Adrenal gland (tissue), 12 donors: ENCODE results near the gene SPRR1B. TPM values are rescaled to one million over a fixed set of nuclear protein-coding genes. Genes with fewer than 3 reads are reported as not detected.

Experiments used
- DNase-seq, 7 donors: peaks; one replicate each; pipeline ENCODE4 v3.0.0-alpha.2; 2019 to 2020
- H3K27ac ChIP-seq, 5 donors: fragments of 200-600 bp; sonication (generic) in 4 of 5; 1 replicate in 3 of 5; 2 replicates in 2 of 5; pipeline versions ENCODE4 v1.5.1 to v1.8.0; 2016 to 2020; ENCODE audit warnings: mild to moderate bottlenecking in 1 of 5
- H3K27me3 ChIP-seq: fragments of 200-600 bp; 2 replicates; pipeline ENCODE4 v1.8.0; 2021
- H3K36me3 ChIP-seq, 2 donors: fragments of 200-600 bp; replicated peaks in 1 of 2; 1 replicate in 1 of 2; 2 replicates in 1 of 2; pipeline versions ENCODE4 v1.5.1 to v1.8.0; 2018 to 2022
- H3K4me1 ChIP-seq, 2 donors: fragments of 200-600 bp; replicated peaks in 1 of 2; 1 replicate in 1 of 2; 2 replicates in 1 of 2; pipeline versions ENCODE4 v1.5.1 to v1.8.0; 2018 to 2021
- H3K4me3 ChIP-seq, 4 donors: fragments of 200-600 bp; sonication (generic) in 3 of 4; one replicate each; pipeline ENCODE4 v1.5.1; 2016 to 2018
- H3K9me3 ChIP-seq, 3 donors: fragments of 200-600 bp; sonication (generic) in 1 of 3; replicated peaks in 1 of 3; 1 replicate in 2 of 3; 2 replicates in 1 of 3; pipeline versions ENCODE4 v1.5.1 to v1.8.0; 2016 to 2021
- POLR2A ChIP-seq, 2 donors: fragments of 450-650 bp; IDR thresholded peaks; one replicate each; pipeline ENCODE4 v1.6.1; 2017; ENCODE audit warnings: antibody characterized with exemption in 2 of 2, mild to moderate bottlenecking in 2 of 2, moderate library complexity in 1 of 2
- WGBS, 4 donors: extraction: QIAGEN DNeasy Blood & Tissue Kit in 2 of 4; methylation state at CpG; one replicate each; pipeline versions ENCODE4 v1.1.5 to v1.1.7; 2013 to 2017; 5-methylcytosine and 5-hydroxymethylcytosine counted together
- intact Hi-C, 2 donors: fragments of 100-400 bp; cut with DNase I; formaldehyde crosslinking; loops; one replicate each; pipeline versions ENCODE4 v1.14.1 to v1.15.0; 2022 to 2023
- polyA plus RNA-seq, 3 donors: library from polyadenylated mRNA; stranded (reverse); fragments of 200-250 nt in 2 of 3; fragments of 350-450 nt in 1 of 3; fragmentation: Illumina TruSeq in 1 of 3; extraction: RNeasy Lipid Tissue Mini Kit (QIAGEN cat#74804) in 1 of 3; gene quantifications; one replicate each; pipeline ENCODE4 v1.2.3, GENCODE V29; 2013 to 2014
- small RNA-seq, 2 donors: library from RNA; depleted of rRNA; stranded (forward); fragments of <200 nt; gene quantifications; one replicate each; pipeline ENCODE3, GENCODE V24; 2016
- total RNA-seq, 9 donors: library from RNA; depleted of rRNA in 4 of 9; stranded (reverse); fragments of >200 nt in 4 of 9; fragments of 120-200 nt in 1 of 9; fragmentation: NEBNext Ultra II Directional in 1 of 9; extraction: Animal tissue kit (Norgen Biotek cat#: 25700) in 1 of 9; gene quantifications; one replicate each; pipeline versions ENCODE4 v1.1.0 to v1.2.4, GENCODE V29; 2013 to 2023
- TF ChIP-seq, protein P1 (sequence below), 6 experiments: fragments of 450-650 bp in 4 of 6; fragments of 200-600 bp in 2 of 6; sonication (generic) in 1 of 6; IDR thresholded peaks; 1 replicate in 5 of 6; 2 replicates in 1 of 6; pipeline versions ENCODE4 v1.5.1 to v1.8.0; 2016 to 2021; ENCODE audit warnings: antibody characterized with exemption in 6 of 6, mild to moderate bottlenecking in 2 of 6, moderate library complexity in 1 of 6
- donor health status: healthy with polysubstance abuse.
- donor health status: Bipolar disorder and iron deficiency.
- donor health status: DM: yes; HTN: yes; CAD: no.
- donor health status: DM: no; HTN: no; CAD: no.
- donor health status: DM: no; HTN: no; CAD: no.
- donor health status: DM: yes; HTN: yes; CAD: no.

Gene SPRR1B
- total and polyA plus RNA-seq, 12 donors: 0.74 to 0.80 (median 0.74) TPM; not detected in 9

- H3K27me3 ChIP-seq: no peaks in the 10 kb centered on the region
- no peak for DNase-seq
- no peak overlapping the region for H3K27ac ChIP-seq
- H3K36me3 ChIP-seq: no peaks in the 10 kb centered on the region
- H3K4me3 ChIP-seq: no peak overlapping the region
- H3K9me3 ChIP-seq: no peaks in the 10 kb centered on the region
- intact Hi-C loops: no loop called here
- TF ChIP-seq POLR2A (IDR thresholded peaks at IDR 0.05): no peak
- TF ChIP-seq, protein P1, sequence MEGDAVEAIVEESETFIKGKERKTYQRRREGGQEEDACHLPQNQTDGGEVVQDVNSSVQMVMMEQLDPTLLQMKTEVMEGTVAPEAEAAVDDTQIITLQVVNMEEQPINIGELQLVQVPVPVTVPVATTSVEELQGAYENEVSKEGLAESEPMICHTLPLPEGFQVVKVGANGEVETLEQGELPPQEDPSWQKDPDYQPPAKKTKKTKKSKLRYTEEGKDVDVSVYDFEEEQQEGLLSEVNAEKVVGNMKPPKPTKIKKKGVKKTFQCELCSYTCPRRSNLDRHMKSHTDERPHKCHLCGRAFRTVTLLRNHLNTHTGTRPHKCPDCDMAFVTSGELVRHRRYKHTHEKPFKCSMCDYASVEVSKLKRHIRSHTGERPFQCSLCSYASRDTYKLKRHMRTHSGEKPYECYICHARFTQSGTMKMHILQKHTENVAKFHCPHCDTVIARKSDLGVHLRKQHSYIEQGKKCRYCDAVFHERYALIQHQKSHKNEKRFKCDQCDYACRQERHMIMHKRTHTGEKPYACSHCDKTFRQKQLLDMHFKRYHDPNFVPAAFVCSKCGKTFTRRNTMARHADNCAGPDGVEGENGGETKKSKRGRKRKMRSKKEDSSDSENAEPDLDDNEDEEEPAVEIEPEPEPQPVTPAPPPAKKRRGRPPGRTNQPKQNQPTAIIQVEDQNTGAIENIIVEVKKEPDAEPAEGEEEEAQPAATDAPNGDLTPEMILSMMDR (IDR thresholded peaks at IDR 0.05): no peak
- no peaks in the 10 kb centered on the region for H3K4me1 ChIP-seq
- 76 to 84% (median 78%) methylated on average over 3 of the region's 3 CpGs for WGBS, 4 donors
These were observed 50.7 kb downstream of the SPRR1B start for GRCh38 chr1:153081736-153082135.

Small RNA genes lying within 50 kb of the gene (small RNA-seq; reads per million reads assigned to genes)
- 0 reads per million in 2 donors for gene AL356867.1
- gene RF00322: 0 reads per million in 2 donors
- 0 reads per million in 2 donors for gene SPRR1A

Other genes with a start within 250 kb of the SPRR1B start
- gene LCE1E, start 244.9 kb upstream of the SPRR1B start, total RNA-seq: not detected
- not detected for gene LCE1E, start 244.9 kb upstream of the SPRR1B start, polyA plus RNA-seq
- gene LCE1D, start 234.5 kb upstream of the SPRR1B start, total RNA-seq: not detected
- gene LCE1D, start 234.5 kb upstream of the SPRR1B start, polyA plus RNA-seq: not detected
- not detected for gene LCE1C, start 224.6 kb upstream of the SPRR1B start, total RNA-seq
- gene LCE1C, start 224.6 kb upstream of the SPRR1B start, polyA plus RNA-seq: not detected
- gene LCE1B, start 219.2 kb upstream of the SPRR1B start, total RNA-seq: not detected
- not detected for gene LCE1B, start 219.2 kb upstream of the SPRR1B start, polyA plus RNA-seq
- not detected for gene LCE1A, start 203.7 kb upstream of the SPRR1B start, total RNA-seq
- gene LCE1A, start 203.7 kb upstream of the SPRR1B start, polyA plus RNA-seq: not detected
- gene LCE6A, start 188.3 kb upstream of the SPRR1B start, total RNA-seq: not detected
- gene LCE6A, start 188.3 kb upstream of the SPRR1B start, polyA plus RNA-seq: not detected
- gene LCE7A, start 171.2 kb upstream of the SPRR1B start, total RNA-seq: not detected
- not detected for gene LCE7A, start 171.2 kb upstream of the SPRR1B start, polyA plus RNA-seq
- gene SMCP, start 152.9 kb upstream of the SPRR1B start, total RNA-seq: not detected
- not detected for gene SMCP, start 152.9 kb upstream of the SPRR1B start, polyA plus RNA-seq
- not detected for gene IVL, start 122.7 kb upstream of the SPRR1B start, total RNA-seq
- gene IVL, start 122.7 kb upstream of the SPRR1B start, polyA plus RNA-seq: under 1 TPM in 2 of 3 donors, not detected in 1; 0.16 to 0.30 TPM
- not detected for gene SPRR5, start 84.0 kb upstream of the SPRR1B start, total RNA-seq
- gene SPRR5, start 84.0 kb upstream of the SPRR1B start, polyA plus RNA-seq: not detected
- gene SPRR4, start 60.6 kb upstream of the SPRR1B start, total RNA-seq: not detected
- not detected for gene SPRR4, start 60.6 kb upstream of the SPRR1B start, polyA plus RNA-seq
- not detected for gene SPRR1A, start 47.1 kb upstream of the SPRR1B start, total RNA-seq
- gene SPRR1A, start 47.1 kb upstream of the SPRR1B start, polyA plus RNA-seq: not detected
- gene SPRR3, start 29.5 kb upstream of the SPRR1B start, total RNA-seq: under 1 TPM in 1 of 9 donors, not detected in 8; 0.67 TPM
- 1 to 10 TPM; 2.2 to 6.1 (median 2.9) TPM for gene SPRR3, start 29.5 kb upstream of the SPRR1B start, polyA plus RNA-seq
- not detected for gene SPRR2D, start 9.9 kb downstream of the SPRR1B start, total RNA-seq
- under 1 TPM in 2 of 3 donors, not detected in 1; 0.71 to 0.88 TPM for gene SPRR2D, start 9.9 kb downstream of the SPRR1B start, polyA plus RNA-seq
- gene SPRR2A, start 26.3 kb downstream of the SPRR1B start, total RNA-seq: not detected
- under 1 TPM in 2 of 3 donors, not detected in 1; 0.97 to 0.98 TPM for gene SPRR2A, start 26.3 kb downstream of the SPRR1B start, polyA plus RNA-seq
- under 1 TPM in 1 of 9 donors, not detected in 8; 0.50 TPM for gene SPRR2B, start 40.4 kb downstream of the SPRR1B start, total RNA-seq
- not detected for gene SPRR2B, start 40.4 kb downstream of the SPRR1B start, polyA plus RNA-seq
- gene SPRR2E, start 63.3 kb downstream of the SPRR1B start, total RNA-seq: not detected
- under 1 TPM in 1 of 3 donors, not detected in 2; 0.54 TPM for gene SPRR2E, start 63.3 kb downstream of the SPRR1B start, polyA plus RNA-seq
- not detected for gene SPRR2F, start 82.3 kb downstream of the SPRR1B start, total RNA-seq
- gene SPRR2F, start 82.3 kb downstream of the SPRR1B start, polyA plus RNA-seq: not detected
- not detected for gene SPRR2G, start 119.7 kb downstream of the SPRR1B start, total RNA-seq
- gene SPRR2G, start 119.7 kb downstream of the SPRR1B start, polyA plus RNA-seq: not detected
- gene LELP1, start 172.2 kb downstream of the SPRR1B start, total RNA-seq: not detected
- gene LELP1, start 172.2 kb downstream of the SPRR1B start, polyA plus RNA-seq: not detected
- not detected for gene PRR9, start 186.4 kb downstream of the SPRR1B start, total RNA-seq
- gene PRR9, start 186.4 kb downstream of the SPRR1B start, polyA plus RNA-seq: not detected
- gene LORICRIN, start 228.5 kb downstream of the SPRR1B start, total RNA-seq: not detected
- not detected for gene LORICRIN, start 228.5 kb downstream of the SPRR1B start, polyA plus RNA-seq